ENCODE measurements around the gene FXYD4.
A peak's percentile ranks its signal among the peaks of the same experiment; 100 is the strongest.
"Not testable (repeated sequence)": the region's sequence is repeated elsewhere in the genome, so short reads cannot be mapped to it uniquely, and the experiment has no call there.

FXYD4 gene, protein sequence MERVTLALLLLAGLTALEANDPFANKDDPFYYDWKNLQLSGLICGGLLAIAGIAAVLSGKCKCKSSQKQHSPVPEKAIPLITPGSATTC

DNA sequence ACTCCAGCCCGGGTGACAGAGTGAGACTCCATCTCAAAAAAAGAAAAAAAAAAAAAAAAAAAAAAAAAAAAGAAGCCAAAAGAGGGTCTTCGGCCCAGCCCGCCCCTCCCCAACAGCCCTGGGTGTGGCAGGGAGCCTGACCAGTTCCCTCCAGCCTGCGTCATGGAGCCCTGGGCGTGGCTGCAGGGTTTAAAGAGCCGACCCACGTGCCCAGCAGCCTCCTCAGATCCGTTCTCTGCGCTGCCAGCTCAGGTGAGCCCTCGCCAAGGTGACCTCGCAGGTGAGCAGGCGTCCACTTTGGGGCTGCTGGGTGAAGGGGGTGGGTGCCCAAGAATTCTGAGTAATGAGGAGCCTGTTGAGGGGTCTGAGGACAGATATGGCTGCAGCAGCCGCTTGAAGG, at the start of gene FXYD4:
TSS of gene FXYD4 (plus strand) at position 219 of the 400 bp plus-strand sequence. CDS start 2,111 bp downstream, outside the sequence.
- no peak for DNase-seq (ENCODE audit: low spot score)

DNA sequence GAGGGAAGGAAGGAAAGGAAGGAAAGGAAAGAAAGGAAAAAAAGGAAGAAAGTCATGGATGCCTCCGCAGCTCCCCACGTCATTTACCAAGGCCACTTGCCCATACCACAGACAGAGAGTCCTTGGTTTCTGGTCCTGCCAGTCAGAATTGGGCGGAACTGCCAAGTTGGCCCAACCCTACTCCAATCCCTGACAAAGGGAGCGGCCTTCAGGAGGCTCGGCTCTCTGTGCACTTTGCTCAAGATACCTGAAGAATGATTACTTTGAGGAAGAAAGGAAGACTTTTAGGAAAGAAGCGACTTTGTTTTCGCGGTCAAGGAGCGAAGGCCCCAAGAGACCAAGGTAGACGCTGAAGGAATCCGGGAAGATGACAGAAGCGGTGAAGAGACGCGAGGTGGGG, 49.1 kb upstream of the FXYD4 start:
- no peak for DNase-seq (ENCODE audit: low spot score)

DNA sequence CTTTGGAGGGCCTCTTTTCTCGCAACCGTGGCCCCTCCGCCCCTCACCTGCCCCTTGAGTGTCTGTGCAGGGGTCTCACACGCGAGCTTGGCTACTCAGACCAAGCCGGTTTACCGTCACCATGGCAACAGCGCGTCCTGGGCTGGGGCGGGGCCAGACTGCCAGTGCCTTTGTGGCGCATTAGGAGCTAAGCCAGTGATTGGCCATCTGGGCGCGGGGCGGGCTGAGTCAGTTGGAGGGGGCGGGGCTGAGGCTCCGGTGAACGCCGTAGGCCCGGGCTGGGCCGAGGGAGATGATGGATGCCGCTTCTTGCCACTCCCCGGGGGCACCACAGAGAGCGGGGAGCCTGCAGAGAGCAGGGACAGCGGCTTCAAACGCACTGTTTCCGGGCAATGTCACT, 48.7 kb upstream of the FXYD4 start:
- peak; percentile 92 for DNase-seq (ENCODE audit: low spot score)

DNA sequence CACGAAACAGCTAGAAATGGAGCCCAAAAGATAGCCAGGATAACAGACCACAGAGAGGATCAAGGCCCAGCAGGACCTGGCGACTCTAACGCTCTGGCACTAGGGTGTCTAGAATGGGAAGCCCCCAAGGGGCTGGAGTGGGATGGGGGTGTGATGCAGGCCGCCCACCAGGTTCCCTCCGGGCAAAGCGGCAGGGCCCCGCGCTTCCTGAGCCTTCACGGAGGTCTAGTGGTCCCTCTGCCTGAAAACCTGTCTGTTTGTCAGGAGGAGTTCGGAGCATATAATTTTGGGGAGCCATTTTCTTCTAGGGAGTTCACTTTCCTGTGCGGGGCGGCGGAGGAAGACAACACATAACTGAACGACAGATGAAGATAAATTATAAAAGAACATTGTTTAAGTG, 48.2 kb upstream of the FXYD4 start:
- no peak for DNase-seq (ENCODE audit: low spot score)

DNA sequence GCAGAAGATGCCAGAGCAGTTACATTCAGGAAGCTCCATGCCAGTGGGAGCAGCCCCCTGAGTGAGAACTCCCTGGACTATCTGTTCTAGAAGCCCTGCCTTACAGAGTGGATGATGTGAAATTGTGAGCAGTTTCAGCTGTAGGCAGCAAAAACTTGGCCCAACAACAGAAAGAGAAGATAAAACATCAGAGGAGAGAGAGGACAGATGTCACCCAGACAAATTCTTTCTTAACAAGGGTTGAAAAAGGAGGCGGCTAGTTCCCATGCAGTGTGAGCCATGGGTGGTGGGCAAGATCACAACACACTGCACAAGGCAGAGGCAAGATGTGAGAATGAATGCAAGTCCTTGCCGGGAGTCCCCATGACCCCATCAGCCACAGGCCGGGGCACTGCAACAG, 46.6 kb upstream of the FXYD4 start:
- DNase-seq (ENCODE audit: low spot score) = no peak

DNA sequence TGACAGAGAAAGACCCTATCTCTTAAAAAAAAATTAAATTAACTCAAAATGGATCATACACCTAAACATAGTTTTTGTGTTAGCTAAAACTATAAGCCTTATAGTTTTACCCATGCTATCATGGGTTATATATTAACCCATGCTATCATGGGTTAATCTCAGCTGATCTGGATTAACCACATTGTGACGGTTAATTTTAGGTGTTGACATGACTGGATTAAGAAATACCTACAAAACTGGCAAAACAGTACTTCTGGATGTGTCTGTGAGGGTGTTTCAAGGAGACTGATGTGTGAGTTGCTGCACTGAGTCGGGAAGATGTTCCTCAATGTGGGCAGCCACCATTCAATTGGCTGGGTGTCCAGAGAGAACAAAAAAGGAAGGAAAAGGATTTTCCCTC, 44.3 kb upstream of the FXYD4 start:
- DNase-seq (ENCODE audit: low spot score) = no peak

DNA sequence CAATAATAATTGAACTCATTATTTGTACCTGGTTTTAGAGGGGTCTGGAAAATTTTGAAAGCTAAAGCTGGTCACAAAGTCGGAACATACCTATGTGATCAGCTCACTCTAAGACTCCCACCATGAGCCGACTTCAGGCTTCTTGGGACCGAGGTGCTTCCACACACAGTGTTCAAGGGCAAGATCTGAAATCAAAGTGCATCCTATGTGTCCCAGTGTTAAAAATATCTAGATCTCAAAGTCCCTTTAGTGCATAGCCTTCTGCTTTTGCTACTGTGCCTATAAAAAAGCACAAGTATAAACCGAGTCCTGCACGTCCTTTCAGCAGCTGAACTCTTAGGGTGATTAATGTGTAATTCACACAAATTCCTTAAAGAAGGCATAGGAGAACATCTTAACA, 43.5 kb upstream of the FXYD4 start:
- no peak for DNase-seq (ENCODE audit: low spot score)

DNA sequence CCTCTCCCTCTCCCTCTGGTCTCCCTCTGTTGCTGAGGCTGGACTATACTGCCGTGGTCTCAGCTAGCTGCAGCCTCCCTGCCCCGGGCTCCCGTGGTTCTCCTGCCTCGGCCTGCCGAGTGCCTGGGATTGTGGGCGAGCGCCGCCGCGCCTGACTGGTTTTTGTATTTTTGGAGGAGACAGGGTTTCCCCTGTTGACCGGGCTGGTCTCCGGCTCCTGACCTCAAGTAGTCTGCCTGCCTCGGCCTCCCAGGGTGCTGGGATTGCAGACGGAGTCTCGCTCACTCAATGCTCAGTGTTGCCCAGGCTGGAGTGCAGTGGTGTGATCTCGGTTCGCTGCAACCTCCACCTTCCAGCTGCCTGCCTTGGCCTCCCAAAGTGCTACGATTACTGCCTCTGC, 42.6 kb upstream of the FXYD4 start:
- DNase-seq (ENCODE audit: low spot score) = not testable (repeated sequence)

DNA sequence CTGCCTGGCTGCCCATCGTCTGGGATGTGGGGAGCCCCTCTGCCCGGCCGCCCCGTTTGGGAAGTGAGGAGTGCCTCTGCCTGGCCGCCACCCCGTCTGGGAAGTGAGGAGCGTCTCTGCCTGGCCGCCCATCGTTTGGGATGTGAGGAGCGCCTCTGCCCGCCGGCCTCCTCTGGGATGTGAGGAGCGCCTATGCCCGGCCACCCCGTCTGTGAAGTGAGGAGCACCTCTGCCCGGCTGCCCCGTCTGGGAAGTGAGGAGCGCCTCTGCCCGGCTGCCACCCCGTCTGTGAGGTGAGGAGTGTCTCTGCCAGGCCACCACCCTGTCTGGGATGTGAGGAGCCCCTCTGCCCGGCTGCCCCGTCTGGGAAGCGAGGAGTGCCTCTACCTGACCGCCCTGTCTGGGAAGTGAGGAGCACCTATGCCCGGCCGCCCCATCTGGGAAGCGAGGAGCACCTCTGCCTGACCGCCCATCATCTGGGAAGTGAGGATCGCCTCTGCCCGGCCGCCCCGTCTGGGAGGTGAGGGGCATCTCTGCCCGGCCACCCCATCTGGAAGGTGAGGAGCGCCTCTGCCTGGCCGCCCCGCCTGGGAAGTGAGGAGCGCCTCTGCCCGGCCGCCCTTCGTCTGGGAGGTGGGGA, 42.1 kb upstream of the FXYD4 start:
- not testable (repeated sequence) for DNase-seq (ENCODE audit: low spot score)

DNA sequence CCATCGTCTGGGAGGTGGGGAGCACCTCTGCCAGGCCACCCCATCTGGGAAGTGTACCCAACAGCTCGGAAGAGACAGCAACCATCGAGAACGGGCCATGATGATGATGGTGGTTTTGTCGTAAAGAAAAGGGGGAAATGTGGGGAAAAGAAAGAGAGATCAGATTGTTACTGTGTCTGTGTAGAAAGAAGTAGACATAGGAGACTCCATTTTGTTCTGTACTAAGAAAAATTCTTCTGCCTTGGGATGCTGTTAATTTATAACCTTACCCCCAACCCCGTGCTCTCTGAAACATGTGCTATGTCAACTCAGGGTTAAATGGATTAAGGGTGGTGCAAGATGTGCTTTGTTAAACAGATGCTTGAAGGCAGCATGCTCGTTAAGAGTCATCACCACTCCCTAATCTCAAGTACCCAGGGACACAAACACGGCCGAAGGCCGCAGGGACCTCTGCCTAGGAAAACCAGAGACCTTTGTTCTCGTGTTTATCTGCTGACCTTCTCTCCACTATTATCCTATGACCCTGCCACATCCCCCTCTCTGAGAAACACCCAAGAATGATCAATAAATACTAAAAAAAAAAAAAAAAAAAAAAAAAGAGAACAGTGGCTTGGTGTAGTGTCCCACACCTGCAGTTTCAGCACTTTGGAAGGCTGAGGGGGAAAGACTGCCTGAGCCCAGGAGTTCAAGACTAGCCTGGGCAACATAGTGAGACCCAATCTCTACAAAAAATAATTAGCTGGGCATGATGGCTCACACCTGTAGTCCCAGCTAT, 41.2 kb upstream of the FXYD4 start:
- DNase-seq (ENCODE audit: low spot score) = not testable (repeated sequence)

DNA sequence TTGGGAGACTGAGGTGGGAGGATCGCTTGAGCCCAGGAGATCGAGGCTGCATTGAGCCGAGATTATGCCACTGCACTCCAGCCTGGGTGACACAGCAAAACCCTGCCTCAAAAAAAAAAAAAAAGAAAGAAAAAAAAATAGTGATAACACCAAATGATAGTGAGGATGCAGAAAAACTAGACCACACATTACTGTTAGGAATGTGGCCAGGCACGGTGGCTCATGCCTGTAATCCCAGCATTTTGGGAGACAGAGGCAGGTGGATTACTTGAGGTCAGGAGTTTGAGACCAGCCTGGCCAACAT, 40.7 kb upstream of the FXYD4 start:
- DNase-seq (ENCODE audit: low spot score) = not testable (repeated sequence)

DNA sequence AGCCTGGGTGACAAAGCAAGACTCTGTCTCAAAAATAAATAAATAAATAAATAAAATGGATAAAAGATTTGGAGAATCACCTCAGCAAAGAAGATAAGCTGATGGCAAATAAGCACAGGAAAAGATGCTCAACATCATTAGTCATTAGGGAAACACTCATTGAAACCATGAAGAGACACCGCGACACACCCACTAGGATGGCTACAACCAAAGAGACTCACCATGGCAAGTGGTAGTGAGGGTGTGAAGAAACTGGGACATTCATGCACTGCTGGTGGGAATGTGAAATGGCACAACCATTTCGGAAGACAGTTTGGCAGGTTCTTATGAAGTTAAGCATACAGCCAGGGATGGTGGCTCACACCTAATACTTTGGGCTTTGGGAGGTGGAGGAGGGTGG, 37.8 kb upstream of the FXYD4 start:
- DNase-seq (ENCODE audit: low spot score) = no peak

DNA sequence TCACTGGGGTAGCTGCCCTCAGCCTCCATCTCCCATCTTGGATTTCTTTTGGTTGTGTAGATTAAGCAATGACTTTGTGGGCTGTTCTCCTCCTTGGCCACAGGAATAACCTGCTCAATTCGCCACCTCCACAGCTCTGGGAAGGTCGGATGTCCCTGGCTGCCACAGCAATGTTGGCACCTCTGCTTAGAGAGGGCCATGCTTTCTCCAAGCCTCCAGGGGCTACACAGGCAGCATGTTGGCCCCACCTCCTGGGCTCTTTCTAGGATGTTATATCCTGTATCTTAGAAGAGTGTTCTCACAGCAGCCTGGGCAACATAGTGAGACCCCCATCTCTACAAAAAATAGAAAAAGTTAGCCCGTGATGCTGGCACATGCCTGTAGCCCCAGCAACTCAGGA, 35.4 kb upstream of the FXYD4 start:
- no peak for DNase-seq (ENCODE audit: low spot score)

DNA sequence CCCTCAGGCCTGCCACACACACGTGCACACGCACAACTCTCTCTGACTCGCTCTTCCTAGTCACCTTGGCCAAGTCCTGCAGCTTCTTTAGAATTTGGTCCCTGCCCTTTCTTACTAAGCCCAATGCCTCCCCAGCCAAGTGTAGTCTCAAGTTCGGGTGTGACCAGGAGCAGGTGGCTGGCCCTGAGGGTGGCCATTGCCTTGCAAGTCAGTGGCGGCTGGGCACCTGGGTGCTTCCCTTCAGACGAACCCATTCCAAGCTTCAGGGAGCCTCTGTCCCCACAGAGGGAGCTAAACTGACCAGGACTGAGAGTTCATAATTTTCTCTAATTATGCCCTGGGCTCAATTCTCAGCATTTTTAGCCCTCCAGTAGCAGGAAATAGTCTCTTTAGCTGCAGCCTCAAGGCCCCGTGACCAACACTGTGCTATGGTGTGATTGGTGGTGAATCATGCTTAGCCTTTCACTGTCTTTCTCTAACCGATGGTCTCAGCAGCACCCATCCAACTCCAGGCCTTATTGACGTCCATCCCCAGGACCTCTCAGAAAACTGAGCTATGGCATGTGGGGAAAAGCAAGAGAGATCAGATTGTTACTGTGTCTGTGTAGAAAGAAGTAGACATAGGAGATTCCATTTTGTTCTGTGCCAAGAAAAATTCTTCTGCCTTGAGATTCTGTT, 34.7 kb upstream of the FXYD4 start:
- DNase-seq (ENCODE audit: low spot score) = no peak

DNA sequence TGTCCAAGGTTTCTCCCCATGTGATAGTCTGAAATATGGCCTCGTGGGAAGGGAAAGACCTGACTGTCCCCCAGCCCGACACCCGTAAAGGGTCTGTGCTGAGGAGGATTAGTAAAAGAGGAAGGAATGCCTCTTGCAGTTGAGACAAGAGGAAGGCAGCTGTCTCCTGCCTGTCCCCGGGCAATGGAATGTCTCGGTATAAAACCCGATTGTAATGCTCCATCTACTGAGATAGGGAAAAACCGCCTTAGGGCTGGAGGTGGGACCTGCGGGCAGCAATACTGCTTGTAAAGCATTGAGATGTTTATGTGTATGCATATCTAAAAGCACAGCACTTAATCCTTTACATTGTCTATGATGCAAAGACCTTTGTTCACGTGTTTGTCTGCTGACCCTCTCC, 33.9 kb upstream of the FXYD4 start:
- DNase-seq (ENCODE audit: low spot score) = not testable (repeated sequence)

DNA sequence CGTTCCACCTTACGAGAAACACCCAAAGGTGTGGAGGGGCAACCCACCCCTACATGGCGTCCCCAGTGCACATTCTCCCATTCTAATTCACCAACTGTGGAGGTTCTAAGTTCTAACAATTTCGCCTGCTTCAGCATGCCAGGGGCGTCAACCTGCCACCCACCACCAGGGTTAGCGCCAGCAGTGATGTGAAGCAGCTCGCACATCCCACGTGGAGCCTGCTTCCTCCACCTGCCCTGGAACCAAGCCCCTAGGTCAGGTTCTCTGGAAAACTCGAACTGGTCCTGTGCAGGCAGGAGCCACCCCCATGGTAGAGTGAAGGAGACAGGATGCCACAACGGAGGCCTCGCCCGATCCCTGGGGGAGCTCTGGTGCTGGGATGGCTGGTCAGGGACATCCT, 33.3 kb upstream of the FXYD4 start:
- DNase-seq (ENCODE audit: low spot score) = no peak

DNA sequence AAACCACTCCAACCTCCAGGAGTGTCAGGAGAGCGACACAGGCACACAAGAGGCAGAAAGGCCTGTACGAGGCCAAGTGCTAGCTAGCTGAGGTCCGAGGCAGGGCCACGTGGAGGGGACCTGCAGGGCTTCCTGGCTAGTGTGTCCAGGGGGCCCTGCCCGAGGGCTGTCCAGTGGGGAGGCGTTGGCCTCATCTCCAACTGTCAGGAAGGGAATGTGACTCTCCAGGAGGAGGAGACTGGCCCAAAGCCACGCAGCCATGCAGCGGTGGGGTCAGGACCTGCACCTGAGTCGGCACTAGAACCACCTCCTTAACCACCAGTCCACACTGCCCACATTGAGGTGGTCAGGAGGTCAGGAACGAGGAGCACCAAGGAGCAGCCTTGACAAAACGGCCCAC, 32.3 kb upstream of the FXYD4 start:
- DNase-seq (ENCODE audit: low spot score) = no peak

DNA sequence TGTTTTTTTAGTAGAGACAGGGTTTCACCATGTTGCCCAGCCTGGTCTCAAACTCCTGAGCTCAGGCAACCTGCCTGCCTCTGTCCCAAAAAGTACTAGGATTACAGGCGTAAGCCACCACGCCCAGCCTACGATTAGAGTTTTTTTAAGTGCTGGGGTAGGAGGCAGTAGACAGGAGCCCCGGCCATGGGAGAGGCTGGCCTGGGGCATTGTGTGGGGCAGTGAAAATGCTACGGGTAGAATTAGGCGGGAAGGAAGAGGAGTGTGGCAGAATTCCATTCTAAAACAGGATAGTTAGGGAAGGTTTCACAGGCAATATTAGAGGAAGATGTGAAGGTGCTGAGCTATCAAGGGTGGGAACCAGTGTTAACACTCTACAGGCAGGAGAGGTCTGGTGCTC, 31.3 kb upstream of the FXYD4 start:
- DNase-seq (ENCODE audit: low spot score) = no peak

DNA sequence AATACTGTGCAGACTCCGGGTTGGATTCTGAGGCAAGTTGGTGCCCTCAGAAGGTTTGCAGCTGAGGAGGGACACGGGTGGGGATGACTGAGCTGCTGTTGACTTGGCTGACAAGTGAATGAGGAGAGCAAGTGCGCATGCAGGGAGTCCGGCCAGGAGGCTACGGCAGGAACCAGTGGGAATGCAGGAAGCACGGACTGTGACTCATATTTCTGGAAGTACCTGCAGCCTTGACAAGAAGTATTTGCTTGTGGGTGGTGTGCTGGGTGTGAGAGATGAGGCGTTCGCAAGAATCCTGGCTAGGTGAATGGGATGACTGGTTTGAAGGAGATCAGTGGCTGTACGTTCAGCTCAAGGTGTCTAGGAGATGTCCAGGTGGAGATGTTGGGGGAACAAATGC, 30.8 kb upstream of the FXYD4 start:
- no peak for DNase-seq (ENCODE audit: low spot score)

DNA sequence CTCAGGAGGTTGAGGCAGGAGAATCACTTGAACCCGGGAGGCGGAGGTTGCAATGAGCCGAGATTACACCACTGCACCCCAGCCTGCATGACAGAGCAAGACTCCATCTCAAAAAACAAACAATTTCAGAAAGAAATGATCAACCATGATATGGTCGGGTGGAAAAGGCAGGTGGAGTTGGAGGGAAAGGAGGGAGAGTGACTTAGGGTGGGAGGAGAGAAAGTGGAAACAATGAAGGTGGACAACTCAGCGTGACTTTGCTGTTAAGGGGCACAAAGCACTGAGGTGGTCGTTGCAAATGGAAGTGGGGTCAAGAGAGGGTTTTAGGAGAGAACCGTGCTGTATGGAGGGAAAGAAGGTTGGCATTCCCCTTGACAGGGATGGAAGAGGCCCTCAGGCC, 30.0 kb upstream of the FXYD4 start:
- no peak for DNase-seq (ENCODE audit: low spot score)

DNA sequence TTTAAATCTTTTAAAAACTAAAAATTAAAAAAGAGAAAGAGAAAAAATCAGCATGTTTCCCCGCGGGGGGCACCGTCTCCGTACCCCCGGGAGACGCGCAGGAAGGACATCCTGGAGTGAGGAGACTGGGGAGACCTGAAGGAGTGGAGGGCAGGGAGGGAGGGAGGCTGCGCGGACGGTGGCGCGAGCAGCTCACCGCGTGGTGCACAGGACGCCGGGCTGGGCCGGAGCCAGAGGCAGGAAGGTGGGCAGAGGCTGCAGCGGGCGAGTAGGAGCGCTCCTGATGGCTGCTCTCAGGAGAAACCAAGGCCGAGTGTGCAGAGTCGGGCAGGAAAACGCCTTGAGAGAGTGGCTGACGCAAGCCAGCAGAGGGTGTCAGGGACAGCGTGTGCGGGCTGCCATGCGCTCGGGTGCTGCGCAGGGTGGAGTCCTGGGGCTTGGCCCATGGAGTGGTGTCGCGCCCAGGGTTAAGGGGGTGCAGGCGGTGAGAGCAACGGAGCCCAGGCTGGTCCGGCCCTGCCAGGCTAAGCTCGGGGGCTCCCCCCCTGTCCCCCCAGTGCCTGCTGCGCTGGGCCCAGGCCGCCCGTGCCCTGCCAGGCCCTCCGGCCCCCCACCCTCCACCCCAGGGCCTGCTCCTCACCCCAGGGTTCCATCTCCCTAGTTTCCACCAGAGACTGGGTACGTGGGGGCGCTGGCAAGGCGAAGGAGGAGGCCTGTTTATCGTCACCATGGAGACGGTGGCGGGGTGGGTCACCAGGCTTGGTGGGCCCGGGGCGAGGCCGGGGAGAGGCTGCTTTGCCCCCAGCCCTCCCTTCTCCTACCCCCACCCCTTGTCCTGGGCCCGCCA, 28.9 kb upstream of the FXYD4 start:
- DNase-seq (ENCODE audit: low spot score) = no peak

DNA sequence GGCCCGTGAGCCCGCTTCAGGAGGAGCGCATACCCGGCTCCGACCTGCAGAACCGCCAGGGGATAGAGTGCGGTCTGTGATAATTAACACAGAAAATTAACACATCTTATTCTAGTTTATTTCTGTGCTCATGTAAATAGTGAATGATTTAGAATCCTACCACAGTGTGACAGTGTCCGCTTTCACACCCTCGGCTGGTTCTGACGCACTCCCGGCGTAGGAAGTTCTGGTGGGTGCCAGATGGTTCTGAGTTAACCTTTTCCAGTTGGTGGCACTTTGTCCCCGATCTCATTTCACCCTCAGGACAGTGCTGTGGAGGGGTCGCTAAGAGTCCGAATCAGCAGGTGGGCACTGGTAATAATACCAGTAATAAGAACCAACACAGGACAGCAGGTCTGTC, 28.3 kb upstream of the FXYD4 start:
- DNase-seq (ENCODE audit: low spot score) = no peak
